WTC11 (cell line): ENCODE results near the gene DRD2. TPM values are rescaled to one million over a fixed set of nuclear protein-coding genes. Genes with fewer than 3 reads are reported as not detected.

Experiments used
- ATF6 ChIP-seq: sonication (generic); formaldehyde crosslinking; IDR thresholded peaks from 2 replicates; pipeline ENCODE4 v1.8.1; 2023; ENCODE audit warnings: mild to moderate bottlenecking, missing genetic modification reagents
- CREM ChIP-seq: sonication (generic); formaldehyde crosslinking; IDR thresholded peaks from 2 replicates; pipeline ENCODE4 v1.8.1; 2022; ENCODE audit warnings: mild to moderate bottlenecking, missing genetic modification reagents, moderate library complexity
- FOXK1 ChIP-seq: sonication (generic); formaldehyde crosslinking; IDR thresholded peaks from 2 replicates; pipeline ENCODE4 v1.8.0; 2022; ENCODE audit warnings: mild to moderate bottlenecking, moderate library complexity, missing genetic modification reagents
- FOXP1 ChIP-seq: sonication (generic); formaldehyde crosslinking; IDR thresholded peaks from 2 replicates; pipeline ENCODE4 v1.8.0; 2022; ENCODE audit warnings: missing genetic modification reagents, mild to moderate bottlenecking, moderate library complexity, borderline replicate concordance
- GRHL2 ChIP-seq: fragments of 250-450 bp; sonication (Bioruptor Pico); IDR thresholded peaks from 2 replicates; pipeline ENCODE4 v1.8.0; 2022; ENCODE audit warnings: mild to moderate bottlenecking, moderate library complexity; ENCODE audit not compliant: insufficient replicate concordance, severe bottlenecking
- GTF2I ChIP-seq: fragments of 250-450 bp; sonication (Bioruptor Pico); conservative IDR thresholded peaks from 2 replicates; pipeline ENCODE4 v1.4.0; 2021; ENCODE audit warnings: mild to moderate bottlenecking
- JAZF1 ChIP-seq: fragments of 250-450 bp; sonication (Bioruptor Pico); IDR thresholded peaks from 2 replicates; pipeline ENCODE4 v1.9.0; 2021; ENCODE audit warnings: moderate library complexity, mild to moderate bottlenecking, inconsistent platforms
- JUN ChIP-seq: sonication (generic); formaldehyde crosslinking; IDR thresholded peaks from 2 replicates; pipeline ENCODE4 v1.8.0; 2023; ENCODE audit warnings: mild to moderate bottlenecking, missing genetic modification reagents
- MAX ChIP-seq: sonication (generic); formaldehyde crosslinking; IDR thresholded peaks from 2 replicates; pipeline ENCODE4 v1.8.0; 2022; ENCODE audit warnings: mild to moderate bottlenecking, missing genetic modification reagents
- NR1H2 ChIP-seq: sonication (generic); formaldehyde crosslinking; IDR thresholded peaks from 2 replicates; pipeline ENCODE4 v1.9.0; 2021; ENCODE audit warnings: mild to moderate bottlenecking, moderate library complexity, missing genetic modification reagents
- NR3C1 ChIP-seq: sonication (generic); formaldehyde crosslinking; conservative IDR thresholded peaks from 2 replicates; pipeline ENCODE4 v1.8.1; 2023; ENCODE audit warnings: low read depth, mild to moderate bottlenecking, missing genetic modification reagents
- PRRX2 ChIP-seq: fragments of 250-450 bp; sonication (Bioruptor Pico); IDR thresholded peaks from 2 replicates; pipeline ENCODE4 v1.8.0; 2021; ENCODE audit warnings: mild to moderate bottlenecking
- RELA ChIP-seq: sonication (generic); formaldehyde crosslinking; IDR thresholded peaks from 2 replicates; pipeline ENCODE4 v1.8.1; 2022; ENCODE audit warnings: missing genetic modification reagents, mild to moderate bottlenecking, borderline replicate concordance
- RORB ChIP-seq: fragments of 250-450 bp; sonication (Bioruptor Pico); IDR thresholded peaks from 2 replicates; pipeline ENCODE4 v1.9.0; 2021; ENCODE audit warnings: mild to moderate bottlenecking
- SOX15 ChIP-seq: fragments of 250-450 bp; sonication (Bioruptor Pico); IDR thresholded peaks from 2 replicates; pipeline ENCODE4 v1.9.0; 2021; ENCODE audit warnings: mild to moderate bottlenecking
- TEAD4 ChIP-seq: sonication (generic); formaldehyde crosslinking; IDR thresholded peaks from 2 replicates; pipeline ENCODE4 v1.8.0; 2022; ENCODE audit warnings: mild to moderate bottlenecking, missing genetic modification reagents
- ZNF138 ChIP-seq: sonication (generic); formaldehyde crosslinking; conservative IDR thresholded peaks from 2 replicates; pipeline ENCODE4 v1.8.1; 2022; ENCODE audit warnings: mild to moderate bottlenecking, moderate library complexity, missing genetic modification reagents
- ZNF396 ChIP-seq: fragments of 250-450 bp; sonication (Bioruptor Pico); IDR thresholded peaks from 2 replicates; pipeline ENCODE4 v1.8.0; 2021; ENCODE audit warnings: mild to moderate bottlenecking, moderate library complexity, borderline replicate concordance
- ZNF425 ChIP-seq: fragments of 250-450 bp; sonication (Bioruptor Pico); conservative IDR thresholded peaks from 2 replicates; pipeline ENCODE4 v1.9.0; 2021; ENCODE audit warnings: mild to moderate bottlenecking
- ZNF671 ChIP-seq: fragments of 250-450 bp; sonication (Bioruptor Pico); IDR thresholded peaks from 2 replicates; pipeline ENCODE4 v1.8.0; 2021; ENCODE audit warnings: mild to moderate bottlenecking
- total RNA-seq: library from RNA; stranded (reverse); gene quantifications from 3 replicates; pipeline ENCODE4 v1.2.3, GENCODE V29; 2021
- TF ChIP-seq, protein P1 (sequence below): sonication (generic); formaldehyde crosslinking; IDR thresholded peaks from 2 replicates; pipeline ENCODE4 v1.8.0; 2023; ENCODE audit warnings: mild to moderate bottlenecking, missing genetic modification reagents
- TF ChIP-seq, protein P2 (sequence below): sonication (generic); formaldehyde crosslinking; IDR thresholded peaks from 2 replicates; pipeline ENCODE4 v1.8.1; 2022; ENCODE audit warnings: mild to moderate bottlenecking, moderate library complexity, missing genetic modification reagents
- TF ChIP-seq, protein P3 (sequence below): sonication (generic); formaldehyde crosslinking; IDR thresholded peaks from 2 replicates; pipeline ENCODE4 v1.8.1; 2023; ENCODE audit warnings: mild to moderate bottlenecking, missing genetic modification reagents, moderate library complexity
- TF ChIP-seq, protein P4 (sequence below): fragments of 250-450 bp; sonication (Bioruptor Pico); IDR thresholded peaks from 2 replicates; pipeline ENCODE4 v1.9.0; 2021; ENCODE audit warnings: mild to moderate bottlenecking, borderline replicate concordance
- TF ChIP-seq, protein P5 (sequence below): fragments of 250-450 bp; sonication (Bioruptor Pico); IDR thresholded peaks from 2 replicates; pipeline ENCODE4 v1.9.0; 2021; ENCODE audit warnings: mild to moderate bottlenecking

DRD2 gene
- total RNA-seq, 1 experiment from 2014 or later, result 0.20 TPM

DNA sequence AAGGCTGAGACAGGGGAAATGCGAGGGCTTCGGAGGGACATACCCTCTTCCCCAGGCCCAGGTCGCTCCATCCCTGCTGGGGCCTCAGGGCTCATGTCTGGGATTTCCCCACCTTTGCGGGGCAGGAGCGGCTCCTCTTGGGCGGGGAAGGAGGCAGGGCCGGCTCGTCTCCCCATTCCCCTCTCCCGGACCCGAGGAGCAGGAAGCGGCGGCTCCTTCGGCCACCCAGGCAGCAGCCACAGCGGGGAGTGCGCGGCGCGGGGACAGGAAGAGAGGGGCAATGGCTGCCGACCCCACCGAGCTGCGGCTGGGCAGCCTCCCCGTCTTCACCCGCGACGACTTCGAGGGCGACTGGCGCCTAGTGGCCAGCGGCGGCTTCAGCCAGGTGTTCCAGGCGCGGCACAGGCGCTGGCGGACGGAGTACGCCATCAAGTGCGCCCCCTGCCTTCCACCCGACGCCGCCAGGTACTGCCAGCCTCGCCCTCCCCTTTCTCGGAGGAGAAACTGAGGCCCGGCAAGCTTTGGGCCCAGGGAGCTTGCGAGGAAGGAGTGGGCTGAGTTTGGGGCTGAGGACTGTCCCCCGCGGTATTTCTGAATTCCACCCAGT is 87.5 kb downstream of the DRD2 start, which contains the start of gene ANKK1 (continued):
- TF ChIP-seq, protein P1, sequence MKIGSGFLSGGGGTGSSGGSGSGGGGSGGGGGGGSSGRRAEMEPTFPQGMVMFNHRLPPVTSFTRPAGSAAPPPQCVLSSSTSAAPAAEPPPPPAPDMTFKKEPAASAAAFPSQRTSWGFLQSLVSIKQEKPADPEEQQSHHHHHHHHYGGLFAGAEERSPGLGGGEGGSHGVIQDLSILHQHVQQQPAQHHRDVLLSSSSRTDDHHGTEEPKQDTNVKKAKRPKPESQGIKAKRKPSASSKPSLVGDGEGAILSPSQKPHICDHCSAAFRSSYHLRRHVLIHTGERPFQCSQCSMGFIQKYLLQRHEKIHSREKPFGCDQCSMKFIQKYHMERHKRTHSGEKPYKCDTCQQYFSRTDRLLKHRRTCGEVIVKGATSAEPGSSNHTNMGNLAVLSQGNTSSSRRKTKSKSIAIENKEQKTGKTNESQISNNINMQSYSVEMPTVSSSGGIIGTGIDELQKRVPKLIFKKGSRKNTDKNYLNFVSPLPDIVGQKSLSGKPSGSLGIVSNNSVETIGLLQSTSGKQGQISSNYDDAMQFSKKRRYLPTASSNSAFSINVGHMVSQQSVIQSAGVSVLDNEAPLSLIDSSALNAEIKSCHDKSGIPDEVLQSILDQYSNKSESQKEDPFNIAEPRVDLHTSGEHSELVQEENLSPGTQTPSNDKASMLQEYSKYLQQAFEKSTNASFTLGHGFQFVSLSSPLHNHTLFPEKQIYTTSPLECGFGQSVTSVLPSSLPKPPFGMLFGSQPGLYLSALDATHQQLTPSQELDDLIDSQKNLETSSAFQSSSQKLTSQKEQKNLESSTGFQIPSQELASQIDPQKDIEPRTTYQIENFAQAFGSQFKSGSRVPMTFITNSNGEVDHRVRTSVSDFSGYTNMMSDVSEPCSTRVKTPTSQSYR (CRISPR knock-in tag), result peak; percentile 77; the same call in 1 of the 2 replicates
- peak; percentile 92 for TF ChIP-seq ZNF138 (CRISPR knock-in tag)
- TF ChIP-seq, protein P2, sequence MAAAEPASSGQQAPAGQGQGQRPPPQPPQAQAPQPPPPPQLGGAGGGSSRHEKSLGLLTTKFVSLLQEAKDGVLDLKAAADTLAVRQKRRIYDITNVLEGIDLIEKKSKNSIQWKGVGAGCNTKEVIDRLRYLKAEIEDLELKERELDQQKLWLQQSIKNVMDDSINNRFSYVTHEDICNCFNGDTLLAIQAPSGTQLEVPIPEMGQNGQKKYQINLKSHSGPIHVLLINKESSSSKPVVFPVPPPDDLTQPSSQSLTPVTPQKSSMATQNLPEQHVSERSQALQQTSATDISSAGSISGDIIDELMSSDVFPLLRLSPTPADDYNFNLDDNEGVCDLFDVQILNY (CRISPR knock-in tag), result peak; percentile 68; the same call in 1 of the 2 replicates
- TF ChIP-seq CREM (CRISPR knock-in tag), result peak; percentile 68; the same call in 1 of the 2 replicates
- peak; percentile 96 for TF ChIP-seq FOXP1
- TF ChIP-seq SOX15 (CRISPR knock-in tag), result no peak
- no peak for TF ChIP-seq GRHL2
- no peak for TF ChIP-seq ZNF425 (CRISPR knock-in tag)
- TF ChIP-seq JAZF1 (CRISPR knock-in tag), result no peak
- no peak for TF ChIP-seq RORB (CRISPR knock-in tag)
- peak; percentile 97 for TF ChIP-seq MAX (CRISPR knock-in tag)
- TF ChIP-seq, protein P3, sequence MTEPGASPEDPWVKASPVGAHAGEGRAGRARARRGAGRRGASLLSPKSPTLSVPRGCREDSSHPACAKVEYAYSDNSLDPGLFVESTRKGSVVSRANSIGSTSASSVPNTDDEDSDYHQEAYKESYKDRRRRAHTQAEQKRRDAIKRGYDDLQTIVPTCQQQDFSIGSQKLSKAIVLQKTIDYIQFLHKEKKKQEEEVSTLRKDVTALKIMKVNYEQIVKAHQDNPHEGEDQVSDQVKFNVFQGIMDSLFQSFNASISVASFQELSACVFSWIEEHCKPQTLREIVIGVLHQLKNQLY (CRISPR knock-in tag), result no peak
- TF ChIP-seq, protein P4, sequence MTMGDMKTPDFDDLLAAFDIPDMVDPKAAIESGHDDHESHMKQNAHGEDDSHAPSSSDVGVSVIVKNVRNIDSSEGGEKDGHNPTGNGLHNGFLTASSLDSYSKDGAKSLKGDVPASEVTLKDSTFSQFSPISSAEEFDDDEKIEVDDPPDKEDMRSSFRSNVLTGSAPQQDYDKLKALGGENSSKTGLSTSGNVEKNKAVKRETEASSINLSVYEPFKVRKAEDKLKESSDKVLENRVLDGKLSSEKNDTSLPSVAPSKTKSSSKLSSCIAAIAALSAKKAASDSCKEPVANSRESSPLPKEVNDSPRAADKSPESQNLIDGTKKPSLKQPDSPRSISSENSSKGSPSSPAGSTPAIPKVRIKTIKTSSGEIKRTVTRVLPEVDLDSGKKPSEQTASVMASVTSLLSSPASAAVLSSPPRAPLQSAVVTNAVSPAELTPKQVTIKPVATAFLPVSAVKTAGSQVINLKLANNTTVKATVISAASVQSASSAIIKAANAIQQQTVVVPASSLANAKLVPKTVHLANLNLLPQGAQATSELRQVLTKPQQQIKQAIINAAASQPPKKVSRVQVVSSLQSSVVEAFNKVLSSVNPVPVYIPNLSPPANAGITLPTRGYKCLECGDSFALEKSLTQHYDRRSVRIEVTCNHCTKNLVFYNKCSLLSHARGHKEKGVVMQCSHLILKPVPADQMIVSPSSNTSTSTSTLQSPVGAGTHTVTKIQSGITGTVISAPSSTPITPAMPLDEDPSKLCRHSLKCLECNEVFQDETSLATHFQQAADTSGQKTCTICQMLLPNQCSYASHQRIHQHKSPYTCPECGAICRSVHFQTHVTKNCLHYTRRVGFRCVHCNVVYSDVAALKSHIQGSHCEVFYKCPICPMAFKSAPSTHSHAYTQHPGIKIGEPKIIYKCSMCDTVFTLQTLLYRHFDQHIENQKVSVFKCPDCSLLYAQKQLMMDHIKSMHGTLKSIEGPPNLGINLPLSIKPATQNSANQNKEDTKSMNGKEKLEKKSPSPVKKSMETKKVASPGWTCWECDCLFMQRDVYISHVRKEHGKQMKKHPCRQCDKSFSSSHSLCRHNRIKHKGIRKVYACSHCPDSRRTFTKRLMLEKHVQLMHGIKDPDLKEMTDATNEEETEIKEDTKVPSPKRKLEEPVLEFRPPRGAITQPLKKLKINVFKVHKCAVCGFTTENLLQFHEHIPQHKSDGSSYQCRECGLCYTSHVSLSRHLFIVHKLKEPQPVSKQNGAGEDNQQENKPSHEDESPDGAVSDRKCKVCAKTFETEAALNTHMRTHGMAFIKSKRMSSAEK (CRISPR knock-in tag), result peak; percentile 94
- TF ChIP-seq, protein P5, sequence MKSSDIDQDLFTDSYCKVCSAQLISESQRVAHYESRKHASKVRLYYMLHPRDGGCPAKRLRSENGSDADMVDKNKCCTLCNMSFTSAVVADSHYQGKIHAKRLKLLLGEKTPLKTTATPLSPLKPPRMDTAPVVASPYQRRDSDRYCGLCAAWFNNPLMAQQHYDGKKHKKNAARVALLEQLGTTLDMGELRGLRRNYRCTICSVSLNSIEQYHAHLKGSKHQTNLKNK (CRISPR knock-in tag), result no peak
- TF ChIP-seq ZNF671 (CRISPR knock-in tag), result no peak
- TF ChIP-seq TEAD4, result no peak
- TF ChIP-seq NR1H2 (CRISPR knock-in tag), result no peak
- TF ChIP-seq ZNF396 (CRISPR knock-in tag), result no peak
- TF ChIP-seq RELA (CRISPR knock-in tag), result peak; percentile 92; the same call in 1 of the 2 replicates
- TF ChIP-seq FOXK1 (CRISPR knock-in tag), result peak; percentile 80
- TF ChIP-seq NR3C1 (CRISPR knock-in tag), result 0 out of 2 replicates have a peak, but pooled peaks have one; percentile 74
- peak; percentile 66; the same call in 1 of the 2 replicates for TF ChIP-seq JUN (CRISPR knock-in tag)
- TF ChIP-seq ATF6 (CRISPR knock-in tag), result no peak
- TF ChIP-seq PRRX2 (CRISPR knock-in tag), result no peak
- TF ChIP-seq GTF2I (CRISPR knock-in tag), result no peak
